ENCODE results near the gene ZNF740. TPM values are rescaled to one million over a fixed set of nuclear protein-coding genes. Genes with fewer than 3 reads are reported as not detected.
A peak's percentile ranks its signal among the peaks of the same experiment; 100 is the strongest.

The ZNF740 gene
- total RNA-seq, 2 experiments from 2014 or later = 31.6 to 58.2 TPM

DNA sequence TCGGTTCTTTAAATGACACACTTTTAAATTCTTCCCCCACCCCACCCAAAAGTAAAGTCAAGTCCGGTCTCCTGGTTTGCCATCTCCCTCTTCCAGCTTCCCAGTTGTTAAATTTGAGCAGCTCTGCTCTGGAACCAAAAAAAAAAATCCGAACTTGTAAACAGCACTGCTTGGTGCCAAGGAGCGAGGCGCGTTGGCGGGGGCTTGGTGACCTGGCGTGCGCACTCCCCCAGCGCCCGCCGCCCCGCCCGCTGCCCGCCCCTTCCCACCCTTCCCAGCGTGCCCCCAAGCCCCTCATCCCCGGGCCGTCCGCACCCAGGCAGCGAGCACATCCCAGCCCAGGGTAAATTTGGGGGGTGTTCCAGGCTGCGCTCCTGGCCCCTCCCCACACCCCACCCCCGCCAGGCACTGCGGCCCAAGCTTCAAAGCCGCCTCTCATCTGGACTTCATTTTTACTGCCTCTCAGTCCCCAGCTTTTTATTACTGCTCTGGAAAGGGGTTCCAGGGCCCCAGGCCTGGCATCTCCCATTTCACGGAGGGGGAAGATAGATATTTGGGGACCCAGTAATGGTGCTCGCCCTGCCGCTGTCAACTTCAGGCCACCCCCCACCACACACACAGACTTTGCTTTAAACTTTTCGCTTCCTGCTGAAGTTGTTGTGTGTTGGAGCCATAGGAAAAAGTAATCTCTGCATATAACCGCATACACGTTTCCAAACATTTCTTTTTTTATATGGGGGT is 38.2 kb downstream of the ZNF740 start:
- no peak for TF ChIP-seq EZH2phosphoT487 (IDR thresholded peaks at IDR 0.05; ENCODE audit: borderline replicate concordance, low read depth, low read length)
- TF ChIP-seq CTCF (conservative IDR thresholded peaks at IDR 0.05; ENCODE audit: low read length) = no peak
- no peak for DNase-seq (ENCODE audit: low spot score)
- Histone ChIP-seq H3K36me3 (ENCODE audit: insufficient read depth, low read length) (no peaks in the 10 kb centered on the region), H3K79me2 (ENCODE audit: insufficient read depth, low read depth, low read length) (no peaks in the 10 kb centered on the region), H2AFZ (ENCODE audit: low read length) (peak overlapping the region; percentile 82; the same call in 1 of the 2 replicates), H4K20me1 (ENCODE audit: insufficient read depth, low read length) (no peaks in the 10 kb centered on the region), H3K4me3 (ENCODE audit: low read depth, low read length, poor library complexity, severe bottlenecking) (peak overlapping the region; percentile 74), H3K27ac (ENCODE audit: low read depth, low read length, poor library complexity, severe bottlenecking) (no peak overlapping the region), H3K9me2 (ENCODE audit: insufficient read depth, low read length) (no peaks in the 10 kb centered on the region), H3K4me2 (ENCODE audit: low read length) (peak overlapping the region; percentile 96), H3K4me1 (ENCODE audit: insufficient read depth, low read length, poor library complexity, severe bottlenecking) (peaks cover 85% of the 10 kb centered on the region), H3K9me3 (ENCODE audit: low read length) (no peaks in the 10 kb centered on the region)
- no TSS peak for BruUV-seq (replicated peaks)
- POLR2A ChIA-PET = interaction anchor here (0.6 to 3.4 kb wide), 5 partner anchors 10 to 452 kb away, joined by 3 to 21 read pairs (median 6); partner anchors contain the start of genes ESPL1 and ITGB7
- CTCF ChIA-PET (ENCODE audit: unreplicated experiment) = interaction anchor here (0.6 to 1.5 kb wide), 3 partner anchors 49 to 105 kb away, joined by 4 to 13 read pairs (median 7); partner anchors contain the start of gene ESPL1
- intact Hi-C loops (cut with micrococcal nuclease; ENCODE audit: unreplicated experiment) = no loop called here

- H3K4me2 ChIP-seq (ENCODE audit: low read length) = peak overlapping the region; percentile 96
- TF ChIP-seq EZH2phosphoT487 (IDR thresholded peaks at IDR 0.05; ENCODE audit: borderline replicate concordance, low read depth, low read length) (no peak), CTCF (conservative IDR thresholded peaks at IDR 0.05; ENCODE audit: low read length) (no peak)
- intact Hi-C loops (cut with micrococcal nuclease; ENCODE audit: unreplicated experiment) = no loop called here
- H3K4me3 ChIP-seq (ENCODE audit: low read depth, low read length, poor library complexity, severe bottlenecking) = peak overlapping the region; percentile 74
- ChIA-PET POLR2A (interaction anchor here (0.6 to 3.4 kb wide), 7 partner anchors 10 to 1135 kb away, joined by 3 to 21 read pairs (median 6); partner anchors contain the start of gene ESPL1), CTCF (ENCODE audit: unreplicated experiment) (interaction anchor here (0.6 to 1.8 kb wide), 5 partner anchors 19 to 119 kb away, joined by 3 to 13 read pairs (median 7); no protein-coding TSS in a partner anchor)
- BruUV-seq (replicated peaks) = no TSS peak
- no peaks in the 10 kb centered on the region for H3K79me2 ChIP-seq (ENCODE audit: insufficient read depth, low read depth, low read length)
- peaks cover 85% of the 10 kb centered on the region for H3K4me1 ChIP-seq (ENCODE audit: insufficient read depth, low read length, poor library complexity, severe bottlenecking)
- no peaks in the 10 kb centered on the region for H3K36me3 ChIP-seq (ENCODE audit: insufficient read depth, low read length)
- H3K9me3 ChIP-seq (ENCODE audit: low read length) = no peaks in the 10 kb centered on the region
- no peaks in the 10 kb centered on the region for H4K20me1 ChIP-seq (ENCODE audit: insufficient read depth, low read length)
- peak overlapping the region; percentile 82 for H2AFZ ChIP-seq (ENCODE audit: low read length)
- H3K27ac ChIP-seq (ENCODE audit: low read depth, low read length, poor library complexity, severe bottlenecking) = peak overlapping the region; percentile 90
- no peaks in the 10 kb centered on the region for H3K9me2 ChIP-seq (ENCODE audit: insufficient read depth, low read length)
- no peak for DNase-seq (ENCODE audit: low spot score)
Measured at GRCh38 chr12:53219292-53219955, 38.9 kb downstream of the ZNF740 start.

Data from OCI-LY7 (cell line).